Fibroblast of mammary gland (primary cell): Measurements from ENCODE around the gene PSMD5.

ENCODE experiments used
- DNase-seq: peaks from one replicate; pipeline ENCODE4 v3.0.0-alpha.2; 2010; ENCODE audit warnings: low read depth
- H3K4me3 ChIP-seq: 2 replicates; pipeline ENCODE4 v1.5.1; 2011; ENCODE audit warnings: low read depth, mild to moderate bottlenecking, low read length, moderate library complexity; ENCODE audit not compliant: control insufficient read depth
- TF ChIP-seq, protein P1 (sequence below): conservative IDR thresholded peaks from 2 replicates; pipeline ENCODE4 v1.5.1; 2011; ENCODE audit warnings: low read depth, low read length, inconsistent platforms; ENCODE audit not compliant: control insufficient read depth, insufficient read depth

The PSMD5 gene

DNA sequence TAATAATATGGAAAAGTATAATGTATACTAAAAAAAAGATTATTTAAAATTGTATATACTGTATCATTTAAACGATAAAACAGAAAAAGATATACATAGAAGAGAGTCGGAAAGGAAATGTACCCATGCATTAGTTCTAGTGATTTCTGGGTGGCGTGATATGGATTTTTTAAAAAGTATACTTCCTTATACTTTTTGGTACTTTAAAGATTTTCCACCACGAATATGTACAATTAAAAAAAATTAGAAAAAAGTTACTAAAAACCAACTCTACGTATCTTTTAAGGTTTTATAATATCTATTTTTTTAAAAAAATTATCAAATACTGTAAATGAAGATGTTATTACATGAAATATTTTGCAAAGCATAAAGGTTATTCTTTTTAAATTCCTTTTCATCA lies 22.0 kb upstream of the PSMD5 start:
- no peak overlapping the region for H3K4me3 ChIP-seq
- TF ChIP-seq, protein P1, sequence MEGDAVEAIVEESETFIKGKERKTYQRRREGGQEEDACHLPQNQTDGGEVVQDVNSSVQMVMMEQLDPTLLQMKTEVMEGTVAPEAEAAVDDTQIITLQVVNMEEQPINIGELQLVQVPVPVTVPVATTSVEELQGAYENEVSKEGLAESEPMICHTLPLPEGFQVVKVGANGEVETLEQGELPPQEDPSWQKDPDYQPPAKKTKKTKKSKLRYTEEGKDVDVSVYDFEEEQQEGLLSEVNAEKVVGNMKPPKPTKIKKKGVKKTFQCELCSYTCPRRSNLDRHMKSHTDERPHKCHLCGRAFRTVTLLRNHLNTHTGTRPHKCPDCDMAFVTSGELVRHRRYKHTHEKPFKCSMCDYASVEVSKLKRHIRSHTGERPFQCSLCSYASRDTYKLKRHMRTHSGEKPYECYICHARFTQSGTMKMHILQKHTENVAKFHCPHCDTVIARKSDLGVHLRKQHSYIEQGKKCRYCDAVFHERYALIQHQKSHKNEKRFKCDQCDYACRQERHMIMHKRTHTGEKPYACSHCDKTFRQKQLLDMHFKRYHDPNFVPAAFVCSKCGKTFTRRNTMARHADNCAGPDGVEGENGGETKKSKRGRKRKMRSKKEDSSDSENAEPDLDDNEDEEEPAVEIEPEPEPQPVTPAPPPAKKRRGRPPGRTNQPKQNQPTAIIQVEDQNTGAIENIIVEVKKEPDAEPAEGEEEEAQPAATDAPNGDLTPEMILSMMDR = no peak
- DNase-seq = no peak

DNA sequence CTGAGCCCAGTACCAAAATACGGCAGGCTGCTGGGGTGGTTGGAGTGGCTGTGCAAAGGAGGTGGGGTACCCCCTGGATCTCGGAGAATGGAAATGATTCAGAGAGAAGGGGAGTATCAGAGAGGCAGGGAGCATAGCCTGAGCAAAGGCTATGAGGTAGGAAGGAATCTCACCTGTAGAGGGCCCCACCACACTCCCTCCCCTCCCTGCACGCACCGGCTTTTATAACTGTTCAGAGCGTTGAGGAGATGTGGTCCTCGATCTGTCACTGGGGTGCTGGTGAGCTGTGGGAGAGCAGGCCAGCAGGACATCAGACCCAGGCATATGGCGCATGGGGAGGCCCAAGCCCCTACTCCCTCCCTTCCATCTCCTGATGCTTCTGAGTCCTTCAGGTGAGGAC lies 21.1 kb upstream of the PSMD5 start:
- no peak for DNase-seq
- H3K4me3 ChIP-seq = no peak overlapping the region
- TF ChIP-seq, protein P1 = no peak

DNA sequence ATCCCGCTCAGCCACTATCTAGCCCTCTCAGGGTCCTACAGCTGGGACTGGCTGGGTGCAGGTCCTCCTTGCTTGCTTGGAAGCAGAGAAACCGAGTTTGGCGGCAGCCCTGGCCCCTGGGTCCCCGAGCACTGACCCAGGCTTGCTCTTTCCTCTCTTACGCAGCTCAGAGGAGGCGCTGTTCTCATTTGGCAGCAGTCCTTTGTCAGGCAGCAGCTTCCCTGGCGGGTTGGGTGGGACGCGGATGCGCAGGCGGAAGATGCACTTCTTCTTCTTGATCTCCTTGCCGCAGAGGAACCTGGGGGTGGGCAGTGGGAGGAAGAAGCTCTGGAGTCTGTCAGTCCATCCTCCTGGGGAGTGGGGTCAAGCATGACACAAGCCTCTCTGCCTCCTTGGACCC lies 19.7 kb upstream of the PSMD5 start:
- no peak for DNase-seq
- no peak overlapping the region for H3K4me3 ChIP-seq
- TF ChIP-seq, protein P1 = no peak

- H3K4me3 ChIP-seq = no peak overlapping the region
- TF ChIP-seq, protein P1 = no peak
- DNase-seq = no peak
Observed at GRCh38 chr9:120861935-120862334, 19.2 kb upstream of the PSMD5 start.

GRCh38 chr9:120860083-120860482 lies 17.4 kb upstream of the PSMD5 start:
- TF ChIP-seq, protein P1 = no peak

GRCh38 chr9:120859361-120859760 lies 16.6 kb upstream of the PSMD5 start:
- no peak for DNase-seq
- no peak overlapping the region for H3K4me3 ChIP-seq
- TF ChIP-seq, protein P1 = no peak

More at GRCh38 chr9:120860083-120860482, 17.4 kb upstream of the PSMD5 start:
- no peak for DNase-seq
- H3K4me3 ChIP-seq = no peak overlapping the region

DNA sequence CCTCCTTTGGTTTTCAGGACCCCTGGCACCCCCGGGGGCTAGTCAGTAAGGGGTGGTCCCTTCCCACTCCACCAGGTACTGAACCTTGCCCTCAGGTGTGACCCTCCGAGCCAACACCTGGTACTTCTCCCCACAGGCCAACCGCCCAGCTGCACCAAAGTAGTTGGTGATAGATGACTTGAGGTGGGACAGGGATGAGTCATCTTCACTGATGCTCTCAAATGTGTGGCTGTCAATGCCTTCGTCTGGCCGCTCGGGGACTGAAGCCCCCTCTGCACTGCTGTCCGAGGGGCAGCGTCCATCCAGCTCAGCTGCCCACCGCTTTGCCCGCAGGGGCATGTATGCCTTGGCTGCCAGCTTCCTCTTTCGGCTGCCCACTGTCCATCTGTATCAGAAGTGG lies 15.2 kb upstream of the PSMD5 start:
- TF ChIP-seq, protein P1 = no peak
- DNase-seq = no peak

More for the DNA sequence above, 15.2 kb upstream of the PSMD5 start:
- no peak overlapping the region for H3K4me3 ChIP-seq
